GM12878 (cell line): ENCODE data around the gene SCN5A. TPM values are rescaled to one million over a fixed set of nuclear protein-coding genes. Genes with fewer than 3 reads are reported as not detected.

Source experiments
- ATAC-seq: fragments of 200-7000 bp; cut with Tn5 transposase; 3 replicates; pipeline ENCODE4 v1.9.1; 2020; ENCODE audit warnings: mild to moderate bottlenecking, moderate library complexity
- BruUV-seq: library from RNA; stranded (reverse); fragments of 400-500 nt; replicated peaks from 2 replicates; lab custom pipeline; 2021; lab: Mats Ljungman, UMichigan
- CTCF ChIA-PET: fragments of 300-600 bp; sonication (Branson Sonifier 250); formaldehyde crosslinking; extraction: SDS; loops from one replicate; lab custom pipeline; 2021; ENCODE audit warnings: inconsistent platforms; lab: Yijun Ruan, JAX
- POLR2A ChIA-PET: fragments of 350-600 bp; formaldehyde crosslinking; extraction: SDS; loops from one replicate; lab custom pipeline; 2021; ENCODE audit warnings: inconsistent platforms; lab: Charles Lee
- RAD21 ChIA-PET: fragments of 300-600 bp; sonication (Branson Sonifier 250); formaldehyde crosslinking; loops from one replicate; lab custom pipeline; 2023; ENCODE audit warnings: antibody characterized with exemption; ENCODE audit not compliant: unreplicated experiment; lab: Charles Lee
- SMC1A ChIA-PET: fragments of 300-600 bp; sonication (Branson Sonifier 250); formaldehyde crosslinking; loops from one replicate; lab custom pipeline; 2023; ENCODE audit not compliant: unreplicated experiment, uncharacterized antibody; lab: Charles Lee
- DNase-seq: peaks from one replicate; pipeline ENCODE4 v3.0.0-alpha.2; 2011; ENCODE audit warnings: low read depth, low spot score
- FAIRE-seq: peaks from 3 replicates; lab custom pipeline; 2011; peaks lifted over from hg19 to GRCh38; lab: Jason Lieb, UNC
- H2AFZ ChIP-seq: 2 replicates; pipeline ENCODE4 v1.6.0; 2011; ENCODE audit warnings: low read depth, low read length, control low read depth; ENCODE audit not compliant: control insufficient read depth
- H3K27ac ChIP-seq: 2 replicates; pipeline ENCODE4 v1.5.1; 2011; ENCODE audit warnings: control low read depth; ENCODE audit not compliant: control insufficient read depth, insufficient read depth
- H3K27me3 ChIP-seq, 2 experiments: replicated peaks in 1 of 2; 2 replicates each; pipeline versions ENCODE4 v1.6.0 to v1.6.1; 2011; ENCODE audit warnings: low read length in 1 of 2; ENCODE audit not compliant: control insufficient read depth in 2 of 2, insufficient read depth in 2 of 2
- H3K36me3 ChIP-seq, 2 experiments: 2 replicates each; pipeline ENCODE4 v1.5.1; 2011; ENCODE audit warnings: low read length in 1 of 2; ENCODE audit not compliant: control insufficient read depth in 2 of 2, insufficient read depth in 2 of 2
- H3K4me1 ChIP-seq: 2 replicates; pipeline ENCODE4 v1.6.1; 2011; ENCODE audit warnings: mild to moderate bottlenecking, low read length, moderate library complexity, mixed read lengths; ENCODE audit not compliant: control insufficient read depth, insufficient read depth
- H3K4me2 ChIP-seq: 2 replicates; pipeline ENCODE4 v1.6.0; 2011; ENCODE audit warnings: control low read depth; ENCODE audit not compliant: control insufficient read depth, insufficient read depth
- H3K4me3 ChIP-seq: fragments of 200-600 bp; sonication (generic); 2 replicates; pipeline ENCODE4 v1.5.1; 2016
- H3K79me2 ChIP-seq: 2 replicates; pipeline ENCODE4 v1.6.0; 2011; ENCODE audit warnings: low read length; ENCODE audit not compliant: control insufficient read depth, insufficient read depth
- H3K9ac ChIP-seq: 2 replicates; pipeline ENCODE4 v1.8.0; 2011; ENCODE audit warnings: low read length, control low read depth, mixed read lengths; ENCODE audit not compliant: control insufficient read depth, insufficient read depth
- H3K9me3 ChIP-seq: replicated peaks from 3 replicates; pipeline ENCODE4 v1.5.1; 2011; ENCODE audit warnings: mild to moderate bottlenecking, low read length; ENCODE audit not compliant: control insufficient read depth, insufficient read depth
- H4K20me1 ChIP-seq: 2 replicates; pipeline ENCODE4 v1.6.0; 2011; ENCODE audit not compliant: control insufficient read depth, insufficient read depth
- BHLHE40 ChIP-seq, 2 experiments: fragments of 450-650 bp in 1 of 2; IDR thresholded peaks; 2 replicates each; pipeline ENCODE4 v1.6.1; 2011 to 2017; ENCODE audit warnings: low read depth in 2 of 2, borderline replicate concordance in 1 of 2, improper control_type of control experiment in 1 of 2, low read length in 1 of 2, mild to moderate bottlenecking in 1 of 2
- BRCA1 ChIP-seq: IDR thresholded peaks from 2 replicates; pipeline ENCODE4 v1.6.1; 2011; ENCODE audit warnings: low read depth, low read length, improper control_type of control experiment
- CREB1 ChIP-seq: IDR thresholded peaks from 2 replicates; pipeline ENCODE4 v1.6.1; 2012; ENCODE audit warnings: low read depth, mild to moderate bottlenecking, inconsistent platforms
- EP300 ChIP-seq, 2 experiments: fragments of 150-350 bp in 1 of 2; IDR thresholded peaks; 2 replicates each; pipeline ENCODE4 v1.6.1; 2011 to 2012; ENCODE audit warnings: low read depth in 2 of 2, low read length in 2 of 2, borderline replicate concordance in 1 of 2, improper control_type of control experiment in 1 of 2, inconsistent platforms in 1 of 2; ENCODE audit not compliant: control insufficient read depth in 1 of 2
- FOXM1 ChIP-seq: IDR thresholded peaks from 2 replicates; pipeline ENCODE4 v1.6.1; 2012; ENCODE audit warnings: low read depth, mild to moderate bottlenecking, inconsistent platforms, low read length, moderate library complexity
- HDAC6 ChIP-seq: fragments of 200-600 bp; sonication (generic); IDR thresholded peaks from one replicate; pipeline ENCODE4 v1.8.0; 2017; ENCODE audit warnings: antibody characterized with exemption; ENCODE audit not compliant: unreplicated experiment
- KLF5 ChIP-seq: fragments of 450-650 bp; IDR thresholded peaks from 2 replicates; pipeline ENCODE4 v1.6.1; 2014; ENCODE audit warnings: mild to moderate bottlenecking; ENCODE audit not compliant: partially characterized antibody
- MTA3 ChIP-seq: IDR thresholded peaks from 2 replicates; pipeline ENCODE4 v1.6.1; 2012; ENCODE audit warnings: low read length, inconsistent platforms, borderline replicate concordance
- NRF1 ChIP-seq: conservative IDR thresholded peaks from 2 replicates; pipeline ENCODE4 v1.6.1; 2011; ENCODE audit warnings: mild to moderate bottlenecking, low read depth, low read length, improper control_type of control experiment
- RELA ChIP-seq: fragments of 450-650 bp; IDR thresholded peaks from 2 replicates; pipeline ENCODE4 v1.8.0; 2014; ENCODE audit warnings: borderline replicate concordance; ENCODE audit not compliant: partially characterized antibody
- TARDBP ChIP-seq: IDR thresholded peaks from 2 replicates; pipeline ENCODE4 v1.6.1; 2016; ENCODE audit warnings: borderline replicate concordance
- WGBS: methylation state at CpG from one replicate; pipeline ENCODE4 v1.1.6; 2016; ENCODE audit warnings: low lambda C conversion rate; ENCODE audit not compliant: insufficient replicate concordance, insufficient coverage; ENCODE audit errors: missing lambda C conversion rate; 5-methylcytosine and 5-hydroxymethylcytosine counted together
- in situ Hi-C: fragments of 300-500 bp; cut with MboI; formaldehyde crosslinking; loops from 9 replicates; pipeline ENCODE4 v1.14.3; 2018; ENCODE audit warnings: mixed read lengths
- intact Hi-C: fragments of 100-400 bp; cut with micrococcal nuclease; formaldehyde crosslinking; loops from one replicate; pipeline ENCODE4 v1.14.2; 2022; ENCODE audit not compliant: unreplicated experiment
- polyA plus RNA-seq, 11 experiments: library from polyadenylated mRNA; depleted of rRNA in 4 of 11; unstranded in 6 of 11; stranded (reverse) in 5 of 11; fragments of >200 nt; fragmentation: Nextera tagmentation in 4 of 11; fragmentation: Illumina TruSeq in 1 of 11; extraction: Ambion mirVana in 4 of 11; extraction: Trizol in 1 of 11; gene quantifications; 1 replicate in 1 of 11; 2 replicates in 10 of 11; pipeline versions ENCODE4 v1.2.1 to v1.2.3, GENCODE V29; 2011 to 2016; ENCODE audit warnings: inconsistent platforms in 2 of 11, missing spikeins in 2 of 11, low read depth in 1 of 11
- total RNA-seq, 4 experiments: library from RNA; depleted of rRNA in 3 of 4; stranded (reverse); fragments of >200 nt in 3 of 4; fragmentation: Illumina TruSeq in 1 of 4; extraction: Trizol in 1 of 4; gene quantifications; 2 replicates each; pipeline versions ENCODE4 v1.2.1 to v1.2.3, GENCODE V29; 2013 to 2021
- TF ChIP-seq, protein P1 (sequence below): fragments of 450-650 bp; IDR thresholded peaks from 2 replicates; pipeline ENCODE4 v1.6.1; 2017; ENCODE audit warnings: borderline replicate concordance
- TF ChIP-seq, protein P2 (sequence below): IDR thresholded peaks from 2 replicates; pipeline ENCODE4 v1.6.1; 2011; ENCODE audit warnings: borderline replicate concordance, low read depth, mild to moderate bottlenecking, moderate library complexity, mixed read lengths, low read length; ENCODE audit not compliant: insufficient read depth; ENCODE audit errors: extremely low read length
- TF ChIP-seq, protein P3 (sequence below), 3 experiments: IDR thresholded peaks in 2 of 3; conservative IDR thresholded peaks in 1 of 3; 2 replicates each; pipeline ENCODE4 v1.5.1; 2011; ENCODE audit warnings: low read depth in 3 of 3, low read length in 3 of 3, mild to moderate bottlenecking in 3 of 3, control low read depth in 2 of 3, moderate library complexity in 2 of 3, inconsistent platforms in 1 of 3, mixed read lengths in 1 of 3; ENCODE audit not compliant: control insufficient read depth in 2 of 3, insufficient read depth in 1 of 3; ENCODE audit errors: extremely low read depth in 1 of 3
- TF ChIP-seq, protein P4 (sequence below): fragments of 450-650 bp; formaldehyde crosslinking; IDR thresholded peaks from 2 replicates; pipeline ENCODE4 v1.4.0; 2022; ENCODE audit warnings: mild to moderate bottlenecking, moderate library complexity

The SCN5A gene
- total and polyA plus RNA-seq, 10 of the 15 experiments (the other 5 are each of a cell fraction or from before 2014, with no cell fraction given) = not detected

DNA sequence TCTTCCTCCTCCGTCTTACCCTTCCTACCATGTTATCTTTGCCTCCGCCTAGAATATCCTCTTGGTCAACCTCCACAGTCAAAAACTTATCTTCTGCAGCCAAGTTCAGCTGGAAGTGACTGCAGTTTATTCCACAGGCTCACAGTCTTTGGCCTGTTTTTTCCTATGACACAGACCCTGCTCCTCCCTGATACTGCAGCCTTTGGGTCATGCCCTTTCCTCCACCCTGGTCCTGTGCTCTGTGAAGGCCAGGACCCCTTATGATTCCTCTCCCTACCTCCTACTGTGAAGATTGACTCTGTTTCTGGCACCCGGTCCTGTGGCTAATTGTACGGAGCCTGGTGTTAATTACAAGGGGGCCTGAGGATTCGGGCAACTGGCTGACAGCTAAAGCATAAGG, 49.3 kb upstream of the SCN5A start (continued):
- TF ChIP-seq, protein P1, sequence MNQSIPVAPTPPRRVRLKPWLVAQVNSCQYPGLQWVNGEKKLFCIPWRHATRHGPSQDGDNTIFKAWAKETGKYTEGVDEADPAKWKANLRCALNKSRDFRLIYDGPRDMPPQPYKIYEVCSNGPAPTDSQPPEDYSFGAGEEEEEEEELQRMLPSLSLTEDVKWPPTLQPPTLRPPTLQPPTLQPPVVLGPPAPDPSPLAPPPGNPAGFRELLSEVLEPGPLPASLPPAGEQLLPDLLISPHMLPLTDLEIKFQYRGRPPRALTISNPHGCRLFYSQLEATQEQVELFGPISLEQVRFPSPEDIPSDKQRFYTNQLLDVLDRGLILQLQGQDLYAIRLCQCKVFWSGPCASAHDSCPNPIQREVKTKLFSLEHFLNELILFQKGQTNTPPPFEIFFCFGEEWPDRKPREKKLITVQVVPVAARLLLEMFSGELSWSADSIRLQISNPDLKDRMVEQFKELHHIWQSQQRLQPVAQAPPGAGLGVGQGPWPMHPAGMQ = no peak

DNA sequence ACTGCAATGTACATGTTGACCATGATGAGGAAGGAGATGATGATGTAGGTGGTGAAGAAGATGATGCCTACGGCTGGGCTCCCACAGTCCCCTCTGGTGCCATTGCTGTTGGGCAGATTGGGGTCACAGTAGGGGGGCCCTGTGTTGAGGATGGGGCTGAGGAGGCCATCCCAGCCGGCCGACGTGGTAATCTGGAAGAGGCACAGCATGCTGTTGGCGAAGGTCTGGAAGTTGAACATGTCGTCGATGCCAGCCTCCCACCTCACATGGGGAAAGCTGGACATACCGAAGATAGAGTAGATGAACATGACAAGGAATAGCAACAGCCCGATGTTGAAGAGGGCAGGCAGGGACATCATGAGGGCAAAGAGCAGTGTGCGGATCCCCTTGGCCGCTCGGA, 48.6 kb upstream of the SCN5A start:
- FAIRE-seq (no peak), DNase-seq (no peak), ATAC-seq (no peak)
- ChIA-PET POLR2A (no interaction called here), SMC1A (no interaction called here), RAD21 (no interaction called here), CTCF (no interaction called here)
- no peak overlapping the region for H3K27ac ChIP-seq
- H3K27me3 ChIP-seq = no peaks in the 10 kb centered on the region; a peak in 1 of 4 replicates
- 61% methylated on average over 12 of the region's 12 CpGs for WGBS
- in situ Hi-C loops (no loop called here), intact Hi-C loops (no loop called here)
- no peaks in the 10 kb centered on the region for H3K9me3 ChIP-seq
- H3K9ac ChIP-seq = no peak overlapping the region
- no peaks in the 10 kb centered on the region for H4K20me1 ChIP-seq
- H3K4me3 ChIP-seq = no peak overlapping the region
- no peaks in the 10 kb centered on the region for H3K79me2 ChIP-seq
- no TSS peak for BruUV-seq
- H3K4me2 ChIP-seq = no peak overlapping the region
- no peaks in the 10 kb centered on the region for H3K4me1 ChIP-seq
- H3K36me3 ChIP-seq = no peaks in the 10 kb centered on the region
- H2AFZ ChIP-seq = no peak overlapping the region
- TF ChIP-seq CREB1 (no peak), HDAC6 (no peak), NRF1 (no peak), BRCA1 (no peak), TARDBP (no peak), KLF5 (no peak), MTA3 (no peak), RELA (no peak), BHLHE40 (IDR thresholded peaks at IDR 0.05; ENCODE audit: borderline replicate concordance in 1 of 2, low read depth in 2 of 2, low read length in 1 of 2) (no peak), EP300 (IDR thresholded peaks at IDR 0.05; ENCODE audit: borderline replicate concordance in 1 of 2, control insufficient read depth in 1 of 2, low read depth in 2 of 2, low read length in 2 of 2) (no peak), FOXM1 (no peak)
- TF ChIP-seq, protein P2, sequence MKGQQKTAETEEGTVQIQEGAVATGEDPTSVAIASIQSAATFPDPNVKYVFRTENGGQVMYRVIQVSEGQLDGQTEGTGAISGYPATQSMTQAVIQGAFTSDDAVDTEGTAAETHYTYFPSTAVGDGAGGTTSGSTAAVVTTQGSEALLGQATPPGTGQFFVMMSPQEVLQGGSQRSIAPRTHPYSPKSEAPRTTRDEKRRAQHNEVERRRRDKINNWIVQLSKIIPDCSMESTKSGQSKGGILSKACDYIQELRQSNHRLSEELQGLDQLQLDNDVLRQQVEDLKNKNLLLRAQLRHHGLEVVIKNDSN = no peak
- TF ChIP-seq, protein P3, sequence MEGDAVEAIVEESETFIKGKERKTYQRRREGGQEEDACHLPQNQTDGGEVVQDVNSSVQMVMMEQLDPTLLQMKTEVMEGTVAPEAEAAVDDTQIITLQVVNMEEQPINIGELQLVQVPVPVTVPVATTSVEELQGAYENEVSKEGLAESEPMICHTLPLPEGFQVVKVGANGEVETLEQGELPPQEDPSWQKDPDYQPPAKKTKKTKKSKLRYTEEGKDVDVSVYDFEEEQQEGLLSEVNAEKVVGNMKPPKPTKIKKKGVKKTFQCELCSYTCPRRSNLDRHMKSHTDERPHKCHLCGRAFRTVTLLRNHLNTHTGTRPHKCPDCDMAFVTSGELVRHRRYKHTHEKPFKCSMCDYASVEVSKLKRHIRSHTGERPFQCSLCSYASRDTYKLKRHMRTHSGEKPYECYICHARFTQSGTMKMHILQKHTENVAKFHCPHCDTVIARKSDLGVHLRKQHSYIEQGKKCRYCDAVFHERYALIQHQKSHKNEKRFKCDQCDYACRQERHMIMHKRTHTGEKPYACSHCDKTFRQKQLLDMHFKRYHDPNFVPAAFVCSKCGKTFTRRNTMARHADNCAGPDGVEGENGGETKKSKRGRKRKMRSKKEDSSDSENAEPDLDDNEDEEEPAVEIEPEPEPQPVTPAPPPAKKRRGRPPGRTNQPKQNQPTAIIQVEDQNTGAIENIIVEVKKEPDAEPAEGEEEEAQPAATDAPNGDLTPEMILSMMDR (IDR thresholded peaks at IDR 0.05 in 2 of 3, conservative IDR thresholded peaks at IDR 0.05 in 1 of 3; ENCODE audit: control insufficient read depth in 2 of 3, extremely low read depth in 1 of 3, insufficient read depth in 1 of 3, low read depth in 3 of 3, low read length in 3 of 3) = no peak
- TF ChIP-seq, protein P4, sequence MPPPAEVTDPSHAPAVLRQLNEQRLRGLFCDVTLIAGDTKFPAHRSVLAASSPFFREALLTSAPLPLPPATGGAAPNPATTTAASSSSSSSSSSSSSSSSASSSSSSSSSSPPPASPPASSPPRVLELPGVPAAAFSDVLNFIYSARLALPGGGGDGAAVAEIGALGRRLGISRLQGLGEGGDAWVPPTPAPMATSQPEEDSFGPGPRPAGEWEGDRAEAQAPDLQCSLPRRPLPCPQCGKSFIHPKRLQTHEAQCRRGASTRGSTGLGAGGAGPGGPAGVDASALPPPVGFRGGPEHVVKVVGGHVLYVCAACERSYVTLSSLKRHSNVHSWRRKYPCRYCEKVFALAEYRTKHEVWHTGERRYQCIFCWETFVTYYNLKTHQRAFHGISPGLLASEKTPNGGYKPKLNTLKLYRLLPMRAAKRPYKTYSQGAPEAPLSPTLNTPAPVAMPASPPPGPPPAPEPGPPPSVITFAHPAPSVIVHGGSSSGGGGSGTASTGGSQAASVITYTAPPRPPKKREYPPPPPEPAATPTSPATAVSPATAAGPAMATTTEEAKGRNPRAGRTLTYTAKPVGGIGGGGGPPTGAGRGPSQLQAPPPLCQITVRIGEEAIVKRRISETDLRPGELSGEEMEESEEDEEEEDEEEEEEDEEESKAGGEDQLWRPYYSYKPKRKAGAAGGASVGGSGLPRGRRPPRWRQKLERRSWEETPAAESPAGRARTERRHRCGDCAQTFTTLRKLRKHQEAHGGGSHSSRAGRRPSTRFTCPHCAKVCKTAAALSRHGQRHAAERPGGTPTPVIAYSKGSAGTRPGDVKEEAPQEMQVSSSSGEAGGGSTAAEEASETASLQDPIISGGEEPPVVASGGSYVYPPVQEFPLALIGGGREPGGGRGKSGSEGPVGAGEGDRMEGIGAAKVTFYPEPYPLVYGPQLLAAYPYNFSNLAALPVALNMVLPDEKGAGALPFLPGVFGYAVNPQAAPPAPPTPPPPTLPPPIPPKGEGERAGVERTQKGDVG (CRISPR knock-in tag) = no peak
